Lower lobe of right lung (tissue), 2 donors: ENCODE measurements around the gene RPL7A. TPM values are rescaled to one million over a fixed set of nuclear protein-coding genes. Genes with fewer than 3 reads are reported as not detected.
A peak's percentile ranks its signal among the peaks of the same experiment; 100 is the strongest.

Experiments used
- ATAC-seq, 2 donors: fragments of 200-7000 bp; cut with Tn5 transposase; one replicate each; pipeline ENCODE4 v1.9.1; 2020 to 2022; ENCODE audit warnings: mild to moderate bottlenecking in 2 of 2, moderate library complexity in 2 of 2
- DNase-seq: peaks from one replicate; pipeline ENCODE4 v3.0.0-alpha.2; 2020
- H3K27ac ChIP-seq: fragments of 200-600 bp; one replicate; pipeline ENCODE4 v1.8.0; 2022
- H3K27me3 ChIP-seq: fragments of 200-600 bp; one replicate; pipeline ENCODE4 v1.8.0; 2022; ENCODE audit warnings: low read depth
- H3K36me3 ChIP-seq: fragments of 200-600 bp; one replicate; pipeline ENCODE4 v1.8.0; 2022; ENCODE audit warnings: mild to moderate bottlenecking
- H3K4me1 ChIP-seq: fragments of 200-600 bp; one replicate; pipeline ENCODE4 v1.8.0; 2022
- H3K4me3 ChIP-seq: fragments of 200-600 bp; one replicate; pipeline ENCODE4 v1.8.0; 2022; ENCODE audit warnings: mild to moderate bottlenecking
- H3K9me3 ChIP-seq: fragments of 200-600 bp; one replicate; pipeline ENCODE4 v1.8.0; 2022
- intact Hi-C: fragments of 100-400 bp; cut with DNase I; formaldehyde crosslinking; loops from one replicate; pipeline ENCODE4 v1.11.0; 2022
- total RNA-seq: library from RNA; stranded (reverse); fragmentation: NEBNext Ultra II Directional; extraction: Animal tissue kit (Norgen Biotek cat#: 25700); gene quantifications from one replicate; pipeline ENCODE4 v1.2.1, GENCODE V29; 2021
- TF ChIP-seq, protein P1 (sequence below): fragments of 200-600 bp; IDR thresholded peaks from one replicate; pipeline ENCODE4 v1.8.0; 2022; ENCODE audit warnings: antibody characterized with exemption, mild to moderate bottlenecking
- donor health status: DM: no; HTN: yes; CAD: no; lungs with severe emphysema.

The RPL7A gene
- total RNA-seq, 1 donor from 2014 or later, result 1,397 TPM

DNA sequence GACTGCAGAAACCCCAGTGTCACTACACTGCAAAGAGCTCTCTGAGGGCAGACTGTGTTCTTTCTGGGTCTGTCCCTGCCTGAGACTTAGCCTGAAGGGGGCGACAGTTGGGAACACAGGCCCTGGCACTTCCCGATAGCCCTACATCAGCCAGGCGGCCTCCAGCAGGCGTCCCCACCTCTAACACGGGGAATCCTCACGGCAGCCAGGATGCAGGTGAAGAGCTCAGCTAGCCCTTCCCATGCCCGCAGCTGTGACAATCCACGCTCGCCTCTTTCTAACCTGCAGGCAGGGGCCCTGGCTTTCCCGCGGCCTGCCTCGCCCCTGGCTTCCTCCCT is 6.0 kb upstream of the RPL7A start:
- no peaks in the 10 kb centered on the region for H3K9me3 ChIP-seq
- intact Hi-C loops, result no loop called here
- peaks cover 29% of the 10 kb centered on the region for H3K4me1 ChIP-seq
- ATAC-seq (no peak), DNase-seq (no peak)
- no peak overlapping the region for H3K4me3 ChIP-seq
- no peaks in the 10 kb centered on the region for H3K27me3 ChIP-seq
- peaks cover 76% of the 10 kb centered on the region for H3K36me3 ChIP-seq
- TF ChIP-seq, protein P1, sequence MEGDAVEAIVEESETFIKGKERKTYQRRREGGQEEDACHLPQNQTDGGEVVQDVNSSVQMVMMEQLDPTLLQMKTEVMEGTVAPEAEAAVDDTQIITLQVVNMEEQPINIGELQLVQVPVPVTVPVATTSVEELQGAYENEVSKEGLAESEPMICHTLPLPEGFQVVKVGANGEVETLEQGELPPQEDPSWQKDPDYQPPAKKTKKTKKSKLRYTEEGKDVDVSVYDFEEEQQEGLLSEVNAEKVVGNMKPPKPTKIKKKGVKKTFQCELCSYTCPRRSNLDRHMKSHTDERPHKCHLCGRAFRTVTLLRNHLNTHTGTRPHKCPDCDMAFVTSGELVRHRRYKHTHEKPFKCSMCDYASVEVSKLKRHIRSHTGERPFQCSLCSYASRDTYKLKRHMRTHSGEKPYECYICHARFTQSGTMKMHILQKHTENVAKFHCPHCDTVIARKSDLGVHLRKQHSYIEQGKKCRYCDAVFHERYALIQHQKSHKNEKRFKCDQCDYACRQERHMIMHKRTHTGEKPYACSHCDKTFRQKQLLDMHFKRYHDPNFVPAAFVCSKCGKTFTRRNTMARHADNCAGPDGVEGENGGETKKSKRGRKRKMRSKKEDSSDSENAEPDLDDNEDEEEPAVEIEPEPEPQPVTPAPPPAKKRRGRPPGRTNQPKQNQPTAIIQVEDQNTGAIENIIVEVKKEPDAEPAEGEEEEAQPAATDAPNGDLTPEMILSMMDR, result no peak
- H3K27ac ChIP-seq, result peak overlapping the region; percentile 67

DNA sequence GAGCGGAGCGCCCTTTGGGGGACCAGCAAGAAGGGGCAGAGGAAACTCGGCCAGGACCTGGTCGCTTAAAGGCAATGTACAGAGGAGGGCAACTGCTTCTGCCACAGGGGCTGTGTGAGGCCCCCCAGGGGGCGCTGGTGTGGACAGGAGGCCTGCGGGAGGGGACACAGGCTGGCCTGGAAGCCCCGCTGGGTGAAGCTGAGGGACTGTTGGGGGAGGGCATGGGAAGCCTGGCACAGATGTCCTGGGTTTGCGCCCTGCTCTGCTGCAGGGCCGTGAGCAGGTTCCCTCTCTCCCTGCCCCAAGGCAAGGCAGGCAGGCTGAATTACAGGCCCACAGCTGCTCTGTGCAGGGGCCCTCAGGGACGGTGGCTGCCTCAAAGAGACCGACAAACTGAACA is 5.4 kb upstream of the RPL7A start:
- Histone ChIP-seq H3K4me1 (peaks cover 30% of the 10 kb centered on the region), H3K27ac (peak overlapping the region; percentile 67), H3K4me3 (no peak overlapping the region), H3K36me3 (peaks cover 76% of the 10 kb centered on the region), H3K27me3 (no peaks in the 10 kb centered on the region), H3K9me3 (no peaks in the 10 kb centered on the region)
- ATAC-seq, result no peak
- peak; percentile 41 for DNase-seq
- TF ChIP-seq, protein P1, result no peak
- intact Hi-C loops, result no loop called here

DNA sequence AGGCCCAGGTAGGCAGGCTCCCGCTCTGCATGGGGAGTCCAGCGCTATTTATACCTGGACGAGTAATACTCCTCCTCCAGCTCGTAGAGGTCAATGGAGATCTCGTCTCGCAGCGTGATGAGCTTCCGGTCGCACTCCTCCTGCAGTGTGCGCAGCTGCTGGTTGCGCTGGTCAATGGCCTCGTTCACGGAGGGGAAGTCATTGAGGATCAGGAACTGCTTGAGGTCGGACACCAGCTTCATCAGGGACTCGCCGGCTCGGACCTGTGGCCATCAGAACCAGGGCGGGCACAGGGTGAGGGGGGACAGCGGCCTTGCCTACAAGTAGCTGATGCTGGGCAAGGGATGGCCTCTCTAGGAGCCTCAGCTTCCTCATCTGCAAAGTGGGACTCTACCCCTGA is 3.9 kb upstream of the RPL7A start:
- DNase-seq (peak; percentile 31), ATAC-seq (no peak)
- H3K27ac ChIP-seq, result no peak overlapping the region
- no peaks in the 10 kb centered on the region for H3K9me3 ChIP-seq
- no peaks in the 10 kb centered on the region for H3K27me3 ChIP-seq
- intact Hi-C loops, result no loop called here
- H3K36me3 ChIP-seq, result peaks cover 75% of the 10 kb centered on the region
- no peak overlapping the region for H3K4me3 ChIP-seq
- peaks cover 35% of the 10 kb centered on the region for H3K4me1 ChIP-seq
- TF ChIP-seq, protein P1, result no peak

DNA sequence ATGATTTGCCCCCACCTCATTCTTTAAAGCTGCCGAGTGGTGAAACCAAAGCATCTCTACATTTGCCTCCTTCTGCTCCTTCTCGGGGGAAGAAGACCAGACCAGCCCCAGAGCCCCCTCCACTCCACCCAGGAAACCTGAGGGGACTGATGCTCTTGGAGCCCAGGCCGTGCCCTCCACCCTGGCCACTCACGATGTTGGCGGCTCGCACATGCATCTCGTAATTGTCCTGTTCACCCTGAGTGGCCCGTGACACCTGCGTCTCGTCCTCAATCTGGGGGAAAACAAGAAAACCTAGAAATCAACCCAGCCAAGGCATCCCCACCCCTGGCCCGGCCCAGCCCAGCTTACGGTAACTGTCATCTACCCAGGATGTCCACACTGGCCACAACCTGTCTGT is 3.0 kb upstream of the RPL7A start:
- TF ChIP-seq, protein P1, result no peak
- Histone ChIP-seq H3K4me1 (peaks cover 44% of the 10 kb centered on the region), H3K36me3 (peaks cover 75% of the 10 kb centered on the region), H3K27me3 (no peaks in the 10 kb centered on the region), H3K9me3 (no peaks in the 10 kb centered on the region), H3K27ac (no peak overlapping the region), H3K4me3 (no peak overlapping the region)
- DNase-seq (no peak), ATAC-seq (no peak)
- intact Hi-C loops, result no loop called here

DNA sequence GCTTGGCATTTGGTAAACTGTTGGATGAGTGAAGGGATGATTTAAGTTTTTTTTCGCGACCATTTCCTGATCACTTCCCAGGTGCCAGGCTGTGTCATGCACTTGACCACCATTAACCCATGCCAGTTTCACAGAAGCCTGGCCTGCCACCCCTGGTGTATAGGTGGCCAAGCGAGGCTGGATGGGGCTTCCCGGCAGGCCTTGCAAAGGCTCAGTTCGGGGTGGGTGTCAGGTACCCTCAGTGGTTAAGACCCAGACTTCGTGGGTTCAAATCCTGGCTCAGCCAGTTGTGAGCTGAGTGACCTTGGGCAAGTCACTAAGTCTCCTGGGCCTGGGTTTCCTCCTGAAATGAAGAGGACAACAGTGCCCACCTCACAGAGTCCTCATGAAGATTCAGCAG is 2.4 kb upstream of the RPL7A start:
- Histone ChIP-seq H3K27ac (no peak overlapping the region), H3K27me3 (no peaks in the 10 kb centered on the region), H3K9me3 (no peaks in the 10 kb centered on the region), H3K4me1 (peaks cover 47% of the 10 kb centered on the region), H3K36me3 (peaks cover 75% of the 10 kb centered on the region), H3K4me3 (no peak overlapping the region)
- DNase-seq (no peak), ATAC-seq (no peak)
- intact Hi-C loops, result no loop called here
- TF ChIP-seq, protein P1, result no peak
